DND-41 (cell line): ENCODE data around the gene CRTAP.
"Not testable (repeated sequence)": the region's sequence is repeated elsewhere in the genome, so short reads cannot be mapped to it uniquely, and the experiment has no call there.

ENCODE experiments used
- ATAC-seq: fragments of 200-7000 bp; cut with Tn5 transposase; 3 replicates; pipeline ENCODE4 v1.9.1; 2021; ENCODE audit warnings: low read depth; ENCODE audit not compliant: insufficient read depth
- DNase-seq: peaks from one replicate; pipeline ENCODE4 v3.0.0-alpha.2; 2020
- H2AFZ ChIP-seq: 2 replicates; pipeline ENCODE4 v1.6.0; 2012; ENCODE audit warnings: low read depth, low read length
- H3K27ac ChIP-seq: 2 replicates; pipeline ENCODE4 v1.5.1; 2012; ENCODE audit warnings: low read length, inconsistent platforms
- H3K27me3 ChIP-seq: fragments of 200-600 bp; sonication (generic); 2 replicates; pipeline ENCODE4 v1.6.0; 2012; ENCODE audit warnings: low read length, mild to moderate bottlenecking, inconsistent platforms; ENCODE audit not compliant: insufficient read depth, poor library complexity
- H3K36me3 ChIP-seq: 2 replicates; pipeline ENCODE4 v1.5.1; 2012; ENCODE audit warnings: low read length, inconsistent platforms; ENCODE audit not compliant: insufficient read depth
- H3K4me1 ChIP-seq: 2 replicates; pipeline ENCODE4 v1.5.1; 2012; ENCODE audit warnings: mild to moderate bottlenecking, low read length; ENCODE audit not compliant: insufficient read depth
- H3K4me2 ChIP-seq: 2 replicates; pipeline ENCODE4 v1.6.0; 2012; ENCODE audit warnings: mild to moderate bottlenecking, moderate library complexity, low read length, inconsistent platforms; ENCODE audit not compliant: insufficient read depth
- H3K4me3 ChIP-seq, 2 experiments: fragments of 200-600 bp in 1 of 2; shearing (Covaris generic) in 1 of 2; 2 replicates each; pipeline ENCODE4 v1.5.1; 2012 to 2016; ENCODE audit warnings: inconsistent platforms in 2 of 2, low read length in 2 of 2, mild to moderate bottlenecking in 2 of 2, low read depth in 1 of 2, moderate library complexity in 1 of 2
- H3K79me2 ChIP-seq: 2 replicates; pipeline ENCODE4 v1.6.0; 2012; ENCODE audit warnings: low read length, inconsistent platforms; ENCODE audit not compliant: insufficient read depth
- H3K9ac ChIP-seq: 2 replicates; pipeline ENCODE4 v1.6.0; 2012; ENCODE audit warnings: low read depth, mild to moderate bottlenecking, inconsistent platforms, low read length, moderate library complexity
- H3K9me3 ChIP-seq: 2 replicates; pipeline ENCODE4 v1.5.1; 2012; ENCODE audit warnings: low read length, moderate library complexity, mild to moderate bottlenecking, inconsistent platforms; ENCODE audit not compliant: insufficient read depth, severe bottlenecking
- H4K20me1 ChIP-seq: 2 replicates; pipeline ENCODE4 v1.6.0; 2012; ENCODE audit warnings: low read length; ENCODE audit not compliant: insufficient read depth
- EZH2 ChIP-seq: IDR thresholded peaks from 3 replicates; pipeline ENCODE4 v1.6.1; 2012; ENCODE audit warnings: borderline replicate concordance, low read depth, mild to moderate bottlenecking, moderate library complexity, low read length, inconsistent platforms; ENCODE audit not compliant: severe bottlenecking
- TF ChIP-seq, protein P1 (sequence below): IDR thresholded peaks from 2 replicates; pipeline ENCODE4 v1.5.1; 2012; ENCODE audit warnings: borderline replicate concordance, low read length, moderate library complexity, mild to moderate bottlenecking; ENCODE audit not compliant: poor library complexity, severe bottlenecking; ENCODE audit errors: extremely low read depth

Gene CRTAP

DNA sequence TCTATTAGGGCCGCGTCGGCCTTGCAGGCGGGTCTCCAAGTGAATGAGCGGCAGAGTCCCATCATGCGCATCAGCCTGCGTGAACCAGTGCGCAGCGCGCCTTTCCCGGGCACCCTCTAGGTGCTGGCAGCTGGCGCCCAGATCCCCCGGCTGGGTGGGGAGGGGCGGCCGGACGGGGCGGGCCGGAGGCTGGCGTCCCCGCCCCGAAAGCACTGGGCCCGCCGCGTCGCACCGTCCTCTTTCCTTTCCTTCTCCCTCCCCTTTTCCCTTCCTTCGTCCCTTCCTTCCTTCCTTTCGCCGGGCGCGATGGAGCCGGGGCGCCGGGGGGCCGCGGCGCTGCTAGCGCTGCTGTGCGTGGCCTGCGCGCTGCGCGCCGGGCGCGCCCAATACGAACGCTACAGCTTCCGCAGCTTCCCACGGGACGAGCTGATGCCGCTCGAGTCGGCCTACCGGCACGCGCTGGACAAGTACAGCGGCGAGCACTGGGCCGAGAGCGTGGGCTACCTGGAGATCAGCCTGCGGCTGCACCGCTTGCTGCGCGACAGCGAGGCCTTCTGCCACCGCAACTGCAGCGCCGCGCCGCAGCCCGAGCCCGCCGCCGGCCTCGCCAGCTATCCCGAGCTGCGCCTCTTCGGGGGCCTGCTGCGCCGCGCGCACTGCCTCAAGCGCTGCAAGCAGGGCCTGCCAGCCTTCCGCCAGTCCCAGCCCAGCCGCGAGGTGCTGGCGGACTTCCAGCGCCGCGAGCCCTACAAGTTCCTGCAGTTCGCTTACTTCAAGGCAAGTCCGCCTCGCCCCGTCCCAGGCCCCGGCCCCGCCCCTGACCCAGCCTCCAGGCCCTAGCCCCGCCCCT, at the start of gene CRTAP:
Gene CRTAP (plus strand): TSS at position 243 of the 850 bp plus-strand sequence. CDS start 64 bp downstream, at position 307.
- H3K9ac ChIP-seq: peak within 1 kb of the TSS; percentile 95
- ATAC-seq (peak; percentile 85), DNase-seq (peak; percentile 95)
- H3K27ac ChIP-seq: peak within 1 kb of the TSS; percentile 96
- H4K20me1 ChIP-seq: peaks cover 24% of the 10 kb centered on the region; the same call in 1 of the 2 replicates
- H2AFZ ChIP-seq: peak within 1 kb of the TSS; percentile 95
- peaks cover 51% of the 10 kb centered on the region for H3K4me1 ChIP-seq
- H3K36me3 ChIP-seq: peaks cover 13% of the 10 kb centered on the region
- H3K9me3 ChIP-seq: no peaks in the 10 kb centered on the region
- TF ChIP-seq EZH2: no peak
- TF ChIP-seq, protein P1, sequence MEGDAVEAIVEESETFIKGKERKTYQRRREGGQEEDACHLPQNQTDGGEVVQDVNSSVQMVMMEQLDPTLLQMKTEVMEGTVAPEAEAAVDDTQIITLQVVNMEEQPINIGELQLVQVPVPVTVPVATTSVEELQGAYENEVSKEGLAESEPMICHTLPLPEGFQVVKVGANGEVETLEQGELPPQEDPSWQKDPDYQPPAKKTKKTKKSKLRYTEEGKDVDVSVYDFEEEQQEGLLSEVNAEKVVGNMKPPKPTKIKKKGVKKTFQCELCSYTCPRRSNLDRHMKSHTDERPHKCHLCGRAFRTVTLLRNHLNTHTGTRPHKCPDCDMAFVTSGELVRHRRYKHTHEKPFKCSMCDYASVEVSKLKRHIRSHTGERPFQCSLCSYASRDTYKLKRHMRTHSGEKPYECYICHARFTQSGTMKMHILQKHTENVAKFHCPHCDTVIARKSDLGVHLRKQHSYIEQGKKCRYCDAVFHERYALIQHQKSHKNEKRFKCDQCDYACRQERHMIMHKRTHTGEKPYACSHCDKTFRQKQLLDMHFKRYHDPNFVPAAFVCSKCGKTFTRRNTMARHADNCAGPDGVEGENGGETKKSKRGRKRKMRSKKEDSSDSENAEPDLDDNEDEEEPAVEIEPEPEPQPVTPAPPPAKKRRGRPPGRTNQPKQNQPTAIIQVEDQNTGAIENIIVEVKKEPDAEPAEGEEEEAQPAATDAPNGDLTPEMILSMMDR: peak; percentile 7
- peak within 1 kb of the TSS; percentile 49 to 87 for H3K4me3 ChIP-seq
- H3K27me3 ChIP-seq: no peaks in the 10 kb centered on the region
- peaks cover 58% of the 10 kb centered on the region for H3K79me2 ChIP-seq
- peak within 1 kb of the TSS; percentile 83 for H3K4me2 ChIP-seq

DNA sequence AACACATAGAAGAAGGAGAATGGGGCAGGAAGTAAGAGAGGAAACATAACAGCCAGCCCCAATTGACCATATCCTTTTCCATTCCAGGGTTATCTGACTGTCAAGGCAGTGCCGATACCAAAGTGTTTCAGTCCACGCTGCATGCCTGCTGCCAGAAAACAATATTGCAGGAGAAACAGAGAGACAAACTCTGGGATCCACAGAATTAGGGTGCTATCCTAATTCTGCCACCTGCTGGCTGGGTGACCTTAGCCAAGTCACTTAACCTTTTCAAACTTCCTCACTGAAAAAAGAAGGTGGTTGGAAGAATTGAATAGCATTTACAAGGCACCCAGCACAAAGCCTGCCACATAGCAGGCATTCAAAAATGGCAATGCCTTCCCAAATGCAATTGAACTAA, 48.9 kb upstream of the CRTAP start:
- no peak for DNase-seq
- Histone ChIP-seq H3K27me3 (no peaks in the 10 kb centered on the region), H4K20me1 (no peaks in the 10 kb centered on the region), H3K9ac (no peak overlapping the region), H3K79me2 (no peaks in the 10 kb centered on the region), H3K9me3 (no peaks in the 10 kb centered on the region), H3K4me3 (no peak overlapping the region), H3K4me2 (no peak overlapping the region), H3K27ac (no peak overlapping the region), H3K36me3 (peaks cover 56% of the 10 kb centered on the region), H2AFZ (no peak overlapping the region), H3K4me1 (no peaks in the 10 kb centered on the region)
- TF ChIP-seq, protein P1: peak; percentile 19
- no peak for TF ChIP-seq EZH2
- no peak for ATAC-seq

DNA sequence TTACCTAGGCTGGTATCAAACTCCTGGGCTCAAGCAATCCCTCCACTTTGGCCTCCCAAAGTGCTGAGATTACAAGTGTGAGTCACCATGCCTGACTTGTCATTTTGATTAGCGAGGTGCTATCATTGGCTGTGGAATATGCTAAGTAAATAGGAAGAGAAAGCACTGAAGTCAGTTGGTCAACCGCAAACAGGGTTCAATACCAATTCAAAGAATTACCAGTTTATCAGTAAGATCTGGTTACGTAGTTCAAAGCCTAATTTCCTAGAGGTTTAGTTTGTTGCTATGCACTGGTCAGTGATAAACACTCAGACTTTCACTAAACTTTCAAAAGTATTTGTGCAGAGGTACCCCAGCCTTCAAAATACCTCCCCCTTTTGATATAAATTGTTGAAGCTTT, 46.3 kb upstream of the CRTAP start:
- Histone ChIP-seq H3K9ac (no peak overlapping the region), H3K4me1 (no peaks in the 10 kb centered on the region), H3K27ac (no peak overlapping the region), H3K79me2 (peaks cover under 1% of the 10 kb centered on the region; the same call in 1 of the 2 replicates), H3K27me3 (no peaks in the 10 kb centered on the region), H3K36me3 (peaks cover 56% of the 10 kb centered on the region), H2AFZ (no peak overlapping the region), H3K4me2 (no peak overlapping the region), H4K20me1 (0 out of 2 replicates have a peak, but pooled peaks cover 2% of the 10 kb centered on the region), H3K9me3 (no peaks in the 10 kb centered on the region), H3K4me3 (no peak overlapping the region)
- DNase-seq (no peak), ATAC-seq (no peak)
- no peak for TF ChIP-seq EZH2
- TF ChIP-seq, protein P1: no peak

DNA sequence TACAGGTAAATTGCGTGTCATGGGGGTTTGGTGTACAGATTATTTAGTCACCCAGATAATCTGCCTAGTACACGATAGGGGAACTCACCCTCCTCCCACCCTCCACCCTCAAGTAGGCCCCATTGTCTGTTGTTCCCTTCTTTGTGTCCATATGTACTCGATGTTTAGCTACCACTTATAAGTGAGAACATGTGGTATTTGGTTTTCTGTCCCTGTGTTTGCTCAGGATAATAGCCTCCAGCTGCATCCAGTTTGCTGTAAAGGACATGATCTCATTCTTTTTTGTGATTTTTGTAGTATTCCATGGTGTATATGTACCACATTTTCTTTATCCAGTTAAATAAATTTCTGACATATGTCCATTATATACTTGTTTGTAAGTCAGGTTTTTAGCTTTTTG, 44.0 kb upstream of the CRTAP start:
- H3K27ac ChIP-seq, H3K9ac ChIP-seq, H3K9me3 ChIP-seq, H2AFZ ChIP-seq, H3K4me2 ChIP-seq, H3K4me1 ChIP-seq, H3K27me3 ChIP-seq, DNase-seq, H3K4me3 ChIP-seq, ATAC-seq: not testable (repeated sequence)
- peaks cover 48% of the 10 kb centered on the region for H3K36me3 ChIP-seq
- H4K20me1 ChIP-seq: peaks cover 11% of the 10 kb centered on the region; the same call in 1 of the 2 replicates
- H3K79me2 ChIP-seq: peaks cover 14% of the 10 kb centered on the region; the same call in 1 of the 2 replicates
